EL (cell line): ENCODE measurements around the gene NOL3.

Source experiments
- DNase-seq: peaks from one replicate; pipeline ENCODE4 v3.0.0-alpha.2; 2016

NOL3 gene

DNA sequence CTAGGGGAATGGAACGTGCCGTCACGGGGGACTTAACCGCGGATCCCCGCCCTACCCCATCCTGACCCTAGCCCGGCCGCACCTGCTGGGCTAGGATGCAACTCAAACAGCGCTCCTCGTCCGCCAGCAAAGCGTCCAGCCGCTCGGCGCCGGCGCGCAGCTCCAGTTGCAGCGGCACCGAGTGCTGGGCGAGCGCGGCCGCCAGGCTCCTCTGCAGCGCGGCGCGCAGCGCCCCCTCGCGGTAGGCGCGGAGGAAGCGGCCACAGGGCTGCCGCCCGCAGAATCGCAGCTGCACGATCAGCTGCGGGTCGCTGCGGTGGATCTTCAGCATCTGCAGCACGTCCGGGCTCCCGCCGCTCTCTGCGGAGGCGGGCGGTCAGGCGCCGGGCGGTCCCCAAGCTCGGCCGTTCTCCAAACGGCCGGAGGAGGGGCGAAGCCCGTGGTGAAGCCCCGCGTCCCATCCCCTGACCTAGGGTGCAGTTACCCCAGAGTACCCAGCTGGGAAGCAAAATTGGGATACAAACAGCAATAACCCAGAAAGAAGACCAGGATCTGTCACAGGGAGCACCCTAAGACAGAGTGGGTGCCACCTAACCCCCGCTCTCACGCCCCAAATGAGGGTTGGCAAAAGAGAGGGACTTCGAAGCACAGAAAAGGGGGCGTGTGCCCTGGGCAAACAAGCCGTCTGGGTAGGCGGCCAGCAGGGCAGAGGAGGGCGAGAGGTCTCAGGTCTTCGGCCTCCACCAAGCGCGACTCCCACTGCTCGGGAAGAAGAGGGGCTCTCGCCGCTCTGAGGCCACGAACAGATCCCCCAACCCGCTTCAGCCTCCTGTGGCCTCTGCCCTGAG lies 14.8 kb upstream of the NOL3 start:
- peak; percentile 72 for DNase-seq

DNA sequence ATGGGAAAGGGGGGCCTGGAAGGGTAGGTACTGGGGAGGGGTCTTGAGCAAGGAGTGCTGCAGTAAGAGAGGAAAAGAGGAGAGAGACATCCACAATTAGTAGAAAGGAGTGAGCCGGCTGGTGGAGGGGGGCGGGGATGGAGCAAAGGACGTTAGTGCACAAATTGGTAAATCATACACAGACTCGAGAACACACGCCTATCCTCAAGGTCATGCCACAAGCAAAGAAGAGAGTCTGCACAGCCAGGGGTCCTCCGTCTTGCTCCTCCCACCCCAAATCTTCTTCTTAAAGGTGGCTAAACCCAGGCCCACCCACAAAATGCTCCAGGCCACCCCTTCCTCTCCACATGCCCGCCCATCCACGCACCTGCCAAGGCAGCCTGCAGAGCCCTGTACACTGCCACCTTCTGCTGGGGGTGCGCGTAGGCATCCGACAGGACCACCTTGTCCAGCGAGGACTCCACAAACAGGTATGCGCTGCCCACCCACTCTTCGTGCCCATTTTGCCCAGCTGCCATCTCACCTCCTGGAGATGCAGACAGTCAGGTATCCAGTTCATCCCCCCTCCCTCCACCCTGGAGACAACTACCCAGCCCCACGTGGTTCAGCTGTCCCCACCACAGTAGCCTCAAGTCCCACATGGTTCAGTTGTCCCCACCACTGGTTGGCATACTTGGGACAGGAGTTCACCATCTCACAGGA lies 14.0 kb upstream of the NOL3 start:
- DNase-seq = no peak

DNA sequence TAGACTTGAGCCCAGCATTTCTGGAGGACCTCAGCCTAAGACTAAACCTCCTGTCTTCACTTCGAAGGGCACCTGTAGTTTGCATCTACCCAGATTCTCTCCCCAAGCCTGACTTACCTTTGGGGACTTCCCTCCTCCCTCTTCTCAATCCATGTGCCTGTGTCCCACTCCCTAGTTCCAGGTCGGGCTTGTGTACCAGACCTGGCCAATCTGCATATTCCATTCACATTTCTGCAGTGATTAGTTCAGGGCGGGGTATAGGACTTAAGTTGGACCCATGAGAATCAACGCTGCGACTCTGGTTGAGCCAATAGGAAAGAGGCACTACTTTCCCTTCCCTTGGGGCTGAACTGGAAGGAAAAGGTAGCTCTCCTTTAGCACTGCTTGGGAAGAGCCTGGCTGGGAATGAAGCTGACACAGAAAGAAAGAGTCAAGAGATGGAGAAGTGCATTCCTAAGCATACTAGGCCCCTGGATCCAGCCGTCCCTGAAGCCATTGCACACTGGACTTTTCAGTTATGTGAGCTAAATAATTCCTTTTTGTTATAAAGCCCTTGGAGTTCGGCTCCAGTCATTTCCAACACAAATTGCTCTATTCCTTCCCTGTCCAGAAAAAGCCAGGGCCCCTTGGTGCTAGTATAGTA lies 13.1 kb upstream of the NOL3 start:
- DNase-seq = no peak

GRCh38 chr16:67157892-67158635 lies 12.3 kb upstream of the NOL3 start:
- no peak for DNase-seq

DNA sequence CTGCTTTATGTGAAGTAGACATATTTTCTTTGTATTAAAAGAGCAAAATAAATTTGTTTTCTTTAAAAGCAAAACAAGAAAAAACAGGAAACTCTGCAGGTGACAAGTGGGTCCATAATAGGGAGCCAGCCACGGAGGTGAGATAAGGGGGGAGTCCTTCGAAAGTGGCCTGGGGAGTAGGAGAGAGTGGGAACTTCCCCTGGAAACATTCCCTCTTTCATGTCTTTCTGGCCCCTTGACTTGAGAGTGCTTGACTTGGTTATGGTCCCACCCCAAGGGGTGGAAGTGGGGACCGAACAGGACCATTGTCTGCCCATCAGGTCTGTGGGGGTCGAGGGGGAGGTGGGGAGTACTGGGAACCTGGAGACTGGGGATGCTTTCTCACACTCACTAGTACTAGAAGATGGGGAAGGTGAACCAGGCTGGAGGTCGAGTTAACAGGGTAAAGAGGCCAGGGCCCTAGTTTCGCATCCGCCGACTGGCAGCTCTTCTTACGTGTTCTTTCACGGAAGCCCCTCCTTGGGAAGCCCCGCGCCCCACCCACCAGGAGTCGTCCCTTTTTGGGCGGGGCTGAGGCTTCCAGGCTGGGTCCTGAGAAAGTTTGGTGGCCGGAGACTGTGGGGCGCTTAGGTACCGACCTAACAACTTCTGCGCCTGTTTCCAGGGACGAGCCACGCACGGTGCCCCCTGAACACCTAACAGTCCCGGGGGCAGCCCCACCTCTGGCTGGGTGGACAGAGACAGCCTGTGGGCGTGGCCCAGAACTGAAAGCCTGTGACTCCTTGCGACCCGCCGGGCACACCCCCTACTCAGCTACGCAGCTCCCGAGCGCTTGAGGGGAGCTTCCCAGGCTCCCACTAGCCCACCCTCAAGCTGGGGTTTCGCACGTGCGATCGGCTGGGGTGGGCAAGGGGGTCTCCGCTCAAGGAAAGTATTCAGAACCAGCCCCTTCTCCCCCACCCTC lies 11.4 kb upstream of the NOL3 start:
- DNase-seq = peak; percentile 59

GRCh38 chr16:67161595-67162058 lies 8.7 kb upstream of the NOL3 start:
- DNase-seq = no peak

- DNase-seq = no peak
These were observed 7.7 kb upstream of the NOL3 start for GRCh38 chr16:67162506-67163163.

DNA sequence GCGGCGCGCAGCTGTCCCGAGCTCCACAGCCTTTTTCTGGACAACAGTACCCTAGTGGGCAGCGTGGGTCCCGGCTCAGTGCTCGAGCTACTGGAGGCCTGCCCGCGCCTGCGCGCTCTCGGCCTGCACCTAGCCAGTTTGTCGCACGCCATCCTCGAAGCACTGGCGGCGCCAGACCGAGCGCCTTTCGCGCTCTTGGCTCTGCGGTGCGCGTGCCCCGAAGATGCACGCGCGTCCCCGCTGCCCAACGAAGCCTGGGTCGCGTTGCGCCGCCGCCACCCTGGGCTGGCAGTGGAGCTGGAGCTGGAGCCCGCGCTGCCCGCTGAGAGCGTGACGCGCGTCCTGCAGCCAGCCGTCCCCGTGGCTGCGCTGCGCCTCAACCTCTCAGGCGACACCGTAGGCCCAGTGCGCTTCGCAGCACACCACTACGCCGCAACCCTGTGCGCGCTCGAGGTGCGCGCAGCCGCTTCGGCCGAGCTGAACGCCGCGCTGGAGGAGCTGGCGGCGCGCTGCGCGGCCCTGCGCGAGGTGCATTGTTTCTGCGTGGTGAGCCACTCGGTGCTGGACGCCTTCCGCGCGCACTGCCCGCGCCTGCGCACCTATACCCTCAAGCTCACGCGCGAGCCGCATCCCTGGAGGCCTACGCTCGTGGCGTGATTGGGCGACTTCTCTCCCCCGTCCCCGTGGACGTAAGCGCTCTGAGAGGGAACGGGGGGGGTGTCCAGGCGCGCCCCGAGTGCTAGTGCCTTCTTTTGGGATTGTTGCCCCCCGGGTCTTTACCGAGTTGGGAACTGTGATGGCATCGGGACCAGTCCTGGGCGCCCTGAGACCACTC lies 7.0 kb upstream of the NOL3 start:
- peak; percentile 48 for DNase-seq

DNA sequence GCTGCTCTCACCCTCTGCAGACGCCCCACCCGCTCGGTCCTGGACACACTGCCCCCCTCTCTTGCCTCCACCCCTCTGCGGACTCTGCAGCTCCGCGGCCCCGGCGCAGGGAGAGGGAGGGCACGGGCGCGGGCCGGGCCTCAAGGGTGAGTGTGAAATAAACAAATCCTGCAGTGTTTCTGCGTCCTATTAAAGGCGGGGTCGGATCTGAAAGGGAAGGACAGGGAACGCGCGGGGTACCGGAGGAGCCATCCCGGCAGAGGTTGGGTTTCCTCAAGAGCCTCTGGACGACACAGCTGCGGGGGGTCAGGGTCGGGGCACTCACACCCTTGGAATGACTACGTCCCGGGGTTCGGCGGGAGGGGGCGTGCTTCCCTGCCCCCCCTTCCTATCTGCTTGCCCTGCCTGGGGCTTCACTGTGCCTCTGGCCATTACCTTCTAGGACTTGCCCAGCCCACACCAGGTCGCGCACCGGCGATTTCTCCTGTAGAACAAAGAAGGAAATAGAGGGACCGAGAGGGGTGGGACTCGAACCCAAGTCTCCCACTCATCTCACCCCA lies 6.3 kb upstream of the NOL3 start:
- no peak for DNase-seq

DNA sequence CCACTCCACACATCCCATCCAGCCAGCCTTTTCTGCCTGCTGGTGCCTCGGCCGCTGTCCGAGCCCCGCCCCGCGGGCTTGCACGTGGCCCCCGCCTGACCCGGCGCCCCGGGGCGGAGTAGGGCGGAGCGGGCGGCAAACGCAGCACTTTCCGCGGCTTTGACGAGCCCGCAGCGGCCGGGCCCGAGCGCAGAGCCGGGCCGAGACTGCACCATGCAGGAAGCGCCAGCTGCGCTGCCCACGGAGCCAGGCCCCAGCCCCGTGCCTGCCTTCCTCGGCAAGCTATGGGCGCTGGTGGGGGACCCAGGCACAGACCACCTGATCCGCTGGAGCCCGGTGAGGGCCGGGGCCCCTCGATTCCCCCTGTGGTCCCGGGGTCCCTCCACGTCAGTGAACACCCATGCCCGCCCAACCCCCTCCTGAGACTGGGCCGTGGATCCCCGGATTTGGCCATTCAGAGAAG lies 5.7 kb upstream of the NOL3 start, which contains the start of gene HSF4:
Gene HSF4, plus strand, starts transcription at position 147 of the 463 bp plus-strand sequence. Its CDS starts 67 bp downstream, at position 214.
- DNase-seq = peak; percentile 36

GRCh38 chr16:67165121-67166078 lies 4.9 kb upstream of the NOL3 start:
- no peak for DNase-seq

DNA sequence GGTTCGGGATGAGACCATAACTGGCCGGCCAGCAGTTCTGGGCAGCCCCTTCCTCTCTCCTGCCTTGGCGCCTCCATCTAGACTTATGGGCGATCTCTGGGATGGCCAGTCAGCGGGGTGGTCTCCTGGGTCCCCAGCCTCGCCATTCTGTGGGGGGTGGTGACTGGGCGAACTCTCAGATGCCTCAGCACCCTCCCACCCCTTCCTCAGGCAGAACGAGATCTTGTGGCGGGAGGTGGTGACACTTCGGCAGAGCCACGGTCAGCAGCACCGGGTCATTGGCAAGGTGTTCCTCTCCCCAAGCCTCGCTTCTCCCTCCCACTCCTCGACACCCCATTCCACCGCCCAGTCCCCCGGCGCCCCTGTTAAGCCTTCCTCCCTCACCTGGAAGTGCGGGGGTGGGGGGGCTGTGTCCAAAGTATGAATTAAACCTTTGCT lies 4.2 kb upstream of the NOL3 start:
- DNase-seq = no peak

DNA sequence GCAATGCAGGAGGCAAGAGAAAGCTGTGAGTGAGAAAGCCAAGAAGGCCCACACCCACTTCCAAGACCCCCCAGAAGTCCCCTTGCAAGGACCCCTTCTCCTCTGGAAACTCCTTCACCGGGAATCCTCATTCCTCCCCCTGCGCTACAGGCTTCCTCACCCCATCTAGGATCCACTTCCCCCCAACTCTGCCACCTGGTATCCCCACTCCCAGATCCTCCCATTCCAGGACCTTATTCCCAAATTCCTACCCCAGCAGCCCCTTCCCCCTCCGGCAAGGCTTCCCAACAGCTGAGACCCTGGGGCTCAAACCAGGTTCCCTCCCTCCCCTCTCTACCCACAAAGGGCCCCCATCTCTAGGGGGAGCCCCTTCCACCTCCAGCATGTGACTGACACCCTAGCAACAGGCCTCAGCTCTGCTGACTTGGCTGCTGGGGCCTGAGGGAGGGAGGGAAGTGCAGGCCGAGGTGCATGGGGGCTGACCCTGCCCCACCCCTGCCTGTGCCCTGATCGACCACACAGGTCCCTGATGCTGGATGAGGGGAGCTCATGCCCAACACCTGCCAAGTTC lies 3.7 kb upstream of the NOL3 start:
- no peak for DNase-seq

- no peak for DNase-seq
These were observed 2.8 kb upstream of the NOL3 start for GRCh38 chr16:67167588-67167987.

DNA sequence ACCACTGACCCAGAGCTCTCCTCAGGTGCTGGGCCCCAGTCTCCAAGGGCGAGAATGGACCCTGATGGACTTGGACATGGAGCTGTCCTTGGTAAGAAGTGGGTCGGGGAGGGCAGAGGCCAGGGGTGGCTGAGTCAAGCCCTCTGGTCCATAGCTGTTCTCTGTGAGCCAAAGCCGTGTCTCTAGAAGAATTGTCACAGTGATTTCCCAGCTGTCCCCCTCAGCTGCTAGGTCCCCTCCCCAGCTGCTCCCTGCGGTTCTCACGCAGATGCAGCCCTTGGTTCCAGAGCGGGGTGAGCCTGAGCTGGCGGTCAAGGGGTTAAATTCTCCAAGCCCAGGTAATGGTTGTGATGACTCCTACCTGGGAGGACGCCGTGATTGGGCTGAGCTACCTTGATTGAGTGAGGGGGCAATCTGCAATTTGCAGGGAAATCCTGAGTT lies 1.3 kb upstream of the NOL3 start:
- DNase-seq = no peak

- peak; percentile 42 for DNase-seq
These were observed 633 bp upstream of the NOL3 start for GRCh38 chr16:67169642-67170167.

- no peak for DNase-seq
These were observed 761 bp downstream of the NOL3 start for GRCh38 chr16:67170949-67171649.
